DND-41 (cell line): ENCODE results near the gene NANS.

Source experiments
- ATAC-seq: fragments of 200-7000 bp; cut with Tn5 transposase; 3 replicates; pipeline ENCODE4 v1.9.1; 2021; ENCODE audit warnings: low read depth; ENCODE audit not compliant: insufficient read depth
- DNase-seq: peaks from one replicate; pipeline ENCODE4 v3.0.0-alpha.2; 2020
- H2AFZ ChIP-seq: 2 replicates; pipeline ENCODE4 v1.6.0; 2012; ENCODE audit warnings: low read depth, low read length
- H3K27ac ChIP-seq: 2 replicates; pipeline ENCODE4 v1.5.1; 2012; ENCODE audit warnings: low read length, inconsistent platforms
- H3K27me3 ChIP-seq: fragments of 200-600 bp; sonication (generic); 2 replicates; pipeline ENCODE4 v1.6.0; 2012; ENCODE audit warnings: low read length, mild to moderate bottlenecking, inconsistent platforms; ENCODE audit not compliant: insufficient read depth, poor library complexity
- H3K36me3 ChIP-seq: 2 replicates; pipeline ENCODE4 v1.5.1; 2012; ENCODE audit warnings: low read length, inconsistent platforms; ENCODE audit not compliant: insufficient read depth
- H3K4me1 ChIP-seq: 2 replicates; pipeline ENCODE4 v1.5.1; 2012; ENCODE audit warnings: mild to moderate bottlenecking, low read length; ENCODE audit not compliant: insufficient read depth
- H3K4me2 ChIP-seq: 2 replicates; pipeline ENCODE4 v1.6.0; 2012; ENCODE audit warnings: mild to moderate bottlenecking, moderate library complexity, low read length, inconsistent platforms; ENCODE audit not compliant: insufficient read depth
- H3K4me3 ChIP-seq, 2 experiments: fragments of 200-600 bp in 1 of 2; shearing (Covaris generic) in 1 of 2; 2 replicates each; pipeline ENCODE4 v1.5.1; 2012 to 2016; ENCODE audit warnings: inconsistent platforms in 2 of 2, low read length in 2 of 2, mild to moderate bottlenecking in 2 of 2, low read depth in 1 of 2, moderate library complexity in 1 of 2
- H3K79me2 ChIP-seq: 2 replicates; pipeline ENCODE4 v1.6.0; 2012; ENCODE audit warnings: low read length, inconsistent platforms; ENCODE audit not compliant: insufficient read depth
- H3K9ac ChIP-seq: 2 replicates; pipeline ENCODE4 v1.6.0; 2012; ENCODE audit warnings: low read depth, mild to moderate bottlenecking, inconsistent platforms, low read length, moderate library complexity
- H3K9me3 ChIP-seq: 2 replicates; pipeline ENCODE4 v1.5.1; 2012; ENCODE audit warnings: low read length, moderate library complexity, mild to moderate bottlenecking, inconsistent platforms; ENCODE audit not compliant: insufficient read depth, severe bottlenecking
- H4K20me1 ChIP-seq: 2 replicates; pipeline ENCODE4 v1.6.0; 2012; ENCODE audit warnings: low read length; ENCODE audit not compliant: insufficient read depth
- EZH2 ChIP-seq: IDR thresholded peaks from 3 replicates; pipeline ENCODE4 v1.6.1; 2012; ENCODE audit warnings: borderline replicate concordance, low read depth, mild to moderate bottlenecking, moderate library complexity, low read length, inconsistent platforms; ENCODE audit not compliant: severe bottlenecking
- TF ChIP-seq, protein P1 (sequence below): IDR thresholded peaks from 2 replicates; pipeline ENCODE4 v1.5.1; 2012; ENCODE audit warnings: borderline replicate concordance, low read length, moderate library complexity, mild to moderate bottlenecking; ENCODE audit not compliant: poor library complexity, severe bottlenecking; ENCODE audit errors: extremely low read depth

Gene NANS

DNA sequence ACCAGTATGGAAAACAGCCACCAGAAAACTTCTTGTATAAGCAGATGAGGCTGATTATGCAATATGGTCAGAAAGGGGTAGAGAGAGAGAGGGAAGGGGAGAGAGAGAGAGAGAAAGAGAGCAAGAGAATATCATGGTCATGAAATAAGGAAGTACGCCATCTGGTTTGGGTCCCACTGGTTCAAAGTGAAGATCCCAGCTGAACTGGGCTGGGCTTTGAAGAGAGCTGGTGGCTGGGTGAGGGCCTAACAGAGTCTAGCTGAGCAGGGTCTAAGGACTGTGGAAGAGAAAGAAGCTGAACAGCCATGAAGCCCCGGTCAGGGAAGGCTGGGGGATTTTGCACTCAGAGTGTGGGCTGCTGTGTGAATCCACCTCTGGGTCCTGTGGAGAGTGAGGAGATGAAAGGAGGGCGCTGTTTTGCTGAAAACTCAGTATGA lies 47.9 kb downstream of the NANS start:
- H3K4me3 ChIP-seq = no peak overlapping the region
- H3K9me3 ChIP-seq = no peaks in the 10 kb centered on the region
- H3K4me1 ChIP-seq = peaks cover 85% of the 10 kb centered on the region
- H3K36me3 ChIP-seq = peaks cover 46% of the 10 kb centered on the region
- no peaks in the 10 kb centered on the region for H3K27me3 ChIP-seq
- H2AFZ ChIP-seq = no peak overlapping the region
- H3K27ac ChIP-seq = peak overlapping the region; percentile 99
- peak overlapping the region; percentile 59; the same call in 1 of the 2 replicates for H3K9ac ChIP-seq
- DNase-seq = peak; percentile 47
- H3K79me2 ChIP-seq = peaks cover 62% of the 10 kb centered on the region
- peak overlapping the region; percentile 16 for H3K4me2 ChIP-seq
- no peaks in the 10 kb centered on the region for H4K20me1 ChIP-seq
- ATAC-seq = no peak; the same call in 2 of the 3 replicates
- TF ChIP-seq, protein P1, sequence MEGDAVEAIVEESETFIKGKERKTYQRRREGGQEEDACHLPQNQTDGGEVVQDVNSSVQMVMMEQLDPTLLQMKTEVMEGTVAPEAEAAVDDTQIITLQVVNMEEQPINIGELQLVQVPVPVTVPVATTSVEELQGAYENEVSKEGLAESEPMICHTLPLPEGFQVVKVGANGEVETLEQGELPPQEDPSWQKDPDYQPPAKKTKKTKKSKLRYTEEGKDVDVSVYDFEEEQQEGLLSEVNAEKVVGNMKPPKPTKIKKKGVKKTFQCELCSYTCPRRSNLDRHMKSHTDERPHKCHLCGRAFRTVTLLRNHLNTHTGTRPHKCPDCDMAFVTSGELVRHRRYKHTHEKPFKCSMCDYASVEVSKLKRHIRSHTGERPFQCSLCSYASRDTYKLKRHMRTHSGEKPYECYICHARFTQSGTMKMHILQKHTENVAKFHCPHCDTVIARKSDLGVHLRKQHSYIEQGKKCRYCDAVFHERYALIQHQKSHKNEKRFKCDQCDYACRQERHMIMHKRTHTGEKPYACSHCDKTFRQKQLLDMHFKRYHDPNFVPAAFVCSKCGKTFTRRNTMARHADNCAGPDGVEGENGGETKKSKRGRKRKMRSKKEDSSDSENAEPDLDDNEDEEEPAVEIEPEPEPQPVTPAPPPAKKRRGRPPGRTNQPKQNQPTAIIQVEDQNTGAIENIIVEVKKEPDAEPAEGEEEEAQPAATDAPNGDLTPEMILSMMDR = no peak
- no peak for TF ChIP-seq EZH2

DNA sequence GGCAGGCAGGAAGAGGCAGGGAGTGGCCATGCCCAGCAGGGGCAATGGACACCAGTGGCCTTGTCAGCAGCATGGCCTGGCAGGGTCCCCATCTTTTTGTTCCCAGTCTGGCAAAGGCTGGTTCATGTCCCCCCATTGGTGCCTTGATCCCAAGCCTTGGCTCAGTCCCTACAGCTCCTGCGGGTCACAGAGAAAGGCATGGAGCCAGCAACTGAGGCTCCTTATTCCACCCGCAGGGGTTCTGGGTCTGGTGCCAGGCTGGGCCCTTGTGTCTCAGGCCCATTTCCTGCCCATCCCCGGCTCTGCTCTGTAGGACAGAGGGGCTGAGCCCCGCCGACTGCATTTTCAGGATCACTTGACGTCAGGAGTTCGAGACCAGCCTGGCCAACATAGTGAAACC lies 48.5 kb downstream of the NANS start:
- H3K27ac ChIP-seq = peak overlapping the region; percentile 99
- peaks cover 46% of the 10 kb centered on the region for H3K36me3 ChIP-seq
- ATAC-seq = no peak

DNA sequence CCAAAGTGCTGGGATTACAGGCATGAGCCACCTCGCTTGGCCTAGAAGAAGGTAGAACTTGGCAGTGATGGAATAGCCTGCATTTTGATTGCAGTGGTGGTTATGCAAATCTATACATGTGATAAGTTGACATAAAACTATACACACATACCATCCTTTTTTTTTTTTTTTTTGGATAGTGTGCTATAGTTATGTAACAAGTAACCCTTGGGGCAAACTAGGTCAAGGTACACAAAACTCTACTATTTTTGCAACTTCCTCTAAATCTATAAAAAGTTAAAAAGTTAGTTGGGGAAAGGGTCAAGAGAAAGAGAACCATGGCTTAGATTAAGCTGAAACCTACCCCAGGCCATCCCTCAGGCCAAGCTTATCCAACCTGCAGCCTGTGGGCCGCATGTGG lies 51.4 kb downstream of the NANS start:
- TF ChIP-seq EZH2 = no peak
- TF ChIP-seq, protein P1 = no peak
- DNase-seq (no peak), ATAC-seq (peak; percentile 3; the same call in 1 of the 3 replicates)
- H3K4me2 ChIP-seq = peak overlapping the region; percentile 41
- H3K9me3 ChIP-seq = no peaks in the 10 kb centered on the region
- peaks cover 72% of the 10 kb centered on the region for H3K4me1 ChIP-seq
- H3K79me2 ChIP-seq = peaks cover 69% of the 10 kb centered on the region
- H2AFZ ChIP-seq = peak overlapping the region; percentile 28; the same call in 1 of the 2 replicates
- H3K9ac ChIP-seq = peak overlapping the region; percentile 55
- peak overlapping the region; percentile 99 for H3K27ac ChIP-seq
- H3K4me3 ChIP-seq = no peak overlapping the region; a peak in 1 of 4 replicates
- peaks cover 55% of the 10 kb centered on the region for H3K36me3 ChIP-seq
- H4K20me1 ChIP-seq = no peaks in the 10 kb centered on the region
- no peaks in the 10 kb centered on the region for H3K27me3 ChIP-seq

More for the DNA sequence above, 48.5 kb downstream of the NANS start:
- H3K79me2 ChIP-seq = peaks cover 58% of the 10 kb centered on the region
- H3K27me3 ChIP-seq = no peaks in the 10 kb centered on the region
- peaks cover 90% of the 10 kb centered on the region for H3K4me1 ChIP-seq
- no peaks in the 10 kb centered on the region for H3K9me3 ChIP-seq
- DNase-seq = no peak
- peak overlapping the region; percentile 59; the same call in 1 of the 2 replicates for H3K9ac ChIP-seq
- H3K4me3 ChIP-seq = no peak overlapping the region
- 0 out of 2 replicates have a peak overlapping the region, but pooled peaks have one; percentile 5 for H3K4me2 ChIP-seq
- TF ChIP-seq, protein P1 = no peak
- TF ChIP-seq EZH2 = no peak
- no peak overlapping the region for H2AFZ ChIP-seq
- H4K20me1 ChIP-seq = no peaks in the 10 kb centered on the region
